GM18502 (cell line): ENCODE measurements around the gene TUT7.
"Not testable (repeated sequence)": the region's sequence is repeated elsewhere in the genome, so short reads cannot be mapped to it uniquely, and the experiment has no call there.

Experiments used
- ATAC-seq: cut with Tn5 transposase; IDR thresholded peaks from one replicate; pipeline ENCODE4 v1.9.1; 2021; ENCODE audit warnings: mild to moderate bottlenecking; ENCODE audit not compliant: unreplicated experiment, poor library complexity

Gene TUT7

DNA sequence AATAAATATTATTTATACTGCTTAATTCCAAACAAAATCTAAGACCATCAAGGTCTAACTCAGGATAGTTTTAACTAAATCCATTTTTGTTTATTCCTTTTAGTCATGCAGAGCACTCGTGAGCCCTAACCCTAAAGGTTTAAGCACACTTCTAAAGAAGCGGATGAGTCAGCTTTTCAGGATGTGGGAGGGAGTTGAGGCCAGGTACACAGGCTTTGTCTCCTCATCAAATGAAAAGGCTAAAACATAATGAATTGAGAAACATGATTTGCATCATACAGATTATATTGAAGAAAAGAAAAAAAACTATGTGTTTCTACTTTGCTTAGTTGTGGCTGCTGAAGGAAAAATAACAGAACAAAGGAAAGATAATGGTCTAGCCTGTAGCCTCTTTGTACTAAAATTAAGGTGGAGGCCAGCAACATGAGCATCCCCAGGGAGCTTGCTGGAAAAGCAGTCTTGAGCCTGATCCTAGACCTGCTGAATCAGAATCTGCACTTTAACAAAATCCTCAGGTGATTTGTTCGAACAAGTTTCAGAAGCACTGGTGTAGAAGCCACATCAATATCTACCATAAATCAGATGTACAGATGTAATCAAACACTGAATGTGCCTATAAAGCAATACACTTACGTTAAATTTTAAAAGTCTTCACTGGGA is 50.8 kb downstream of the TUT7 start:
- ATAC-seq, result no peak

- ATAC-seq, result no peak
These were observed 52.5 kb downstream of the TUT7 start for GRCh38 chr9:86301686-86302085.

- no peak for ATAC-seq
These were observed 53.5 kb downstream of the TUT7 start for GRCh38 chr9:86300701-86301100.

DNA sequence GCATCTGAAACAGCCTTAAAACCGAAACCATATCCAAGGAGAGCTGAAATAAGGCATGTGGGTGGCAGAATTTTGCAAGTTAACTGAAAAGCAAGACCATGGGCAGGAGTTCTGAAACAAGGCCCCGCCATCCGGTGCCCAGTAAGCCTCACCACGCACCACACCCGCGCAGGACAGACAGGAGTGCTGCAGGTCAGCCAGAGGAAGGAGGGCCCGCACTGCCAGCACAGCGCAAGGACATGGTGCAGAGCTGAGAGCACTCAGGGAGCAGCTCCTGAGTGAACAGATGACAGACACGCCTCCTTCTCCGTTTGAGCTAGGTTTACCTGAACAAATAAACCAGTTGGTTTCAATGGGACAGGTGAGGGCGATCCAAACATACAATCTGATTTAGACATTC is 55.3 kb downstream of the TUT7 start:
- no peak for ATAC-seq

DNA sequence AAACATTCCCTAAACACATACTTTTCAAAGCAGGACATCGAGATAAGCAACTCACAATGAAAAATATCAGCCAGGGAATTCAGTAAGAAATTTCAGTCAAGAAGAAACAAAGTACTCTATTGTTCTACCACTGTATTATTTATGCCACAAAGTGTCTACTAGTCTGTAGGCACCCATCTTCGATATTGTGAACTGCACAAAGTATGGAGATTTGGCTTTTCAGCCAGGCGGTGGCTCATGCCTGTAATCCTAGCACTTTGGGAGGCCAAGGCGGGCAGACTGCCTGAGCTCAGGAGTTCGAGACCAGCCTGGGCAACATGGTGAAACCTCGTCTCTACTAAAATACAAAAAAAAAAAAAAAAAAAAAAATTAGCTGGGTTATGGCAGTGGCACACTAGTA is 63.9 kb downstream of the TUT7 start:
- not testable (repeated sequence) for ATAC-seq

DNA sequence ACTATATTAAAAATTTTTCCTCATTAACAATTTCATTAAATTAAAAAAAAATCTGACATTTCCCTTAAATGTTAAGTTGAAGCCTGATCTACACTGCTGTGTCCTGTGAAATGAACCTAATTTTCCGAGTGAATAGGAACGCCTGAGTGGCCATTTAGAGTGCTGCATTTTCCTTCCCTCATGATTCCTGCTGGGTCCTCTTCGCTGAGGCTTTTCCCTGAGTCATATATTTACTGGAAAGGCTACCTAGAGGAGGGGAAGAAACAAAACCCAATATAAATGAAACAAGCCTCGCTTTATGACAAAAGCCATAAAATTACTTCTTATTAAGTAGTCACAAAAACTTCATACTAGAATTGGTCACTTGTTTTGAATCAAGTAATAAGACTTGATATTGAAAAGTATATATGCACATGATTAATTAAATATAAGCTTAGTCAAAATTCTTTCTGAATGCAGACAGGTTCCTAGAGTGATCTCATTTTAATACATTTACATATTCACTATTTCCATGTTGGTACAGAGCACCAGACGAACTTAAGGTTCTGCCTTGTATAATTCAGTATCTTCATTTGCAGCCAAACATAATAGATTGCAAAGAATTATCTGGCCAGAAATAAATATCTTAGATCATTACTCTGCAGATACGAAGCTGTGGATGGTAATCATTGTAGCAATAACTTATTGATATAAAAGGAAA is 65.6 kb downstream of the TUT7 start:
- no peak for ATAC-seq

DNA sequence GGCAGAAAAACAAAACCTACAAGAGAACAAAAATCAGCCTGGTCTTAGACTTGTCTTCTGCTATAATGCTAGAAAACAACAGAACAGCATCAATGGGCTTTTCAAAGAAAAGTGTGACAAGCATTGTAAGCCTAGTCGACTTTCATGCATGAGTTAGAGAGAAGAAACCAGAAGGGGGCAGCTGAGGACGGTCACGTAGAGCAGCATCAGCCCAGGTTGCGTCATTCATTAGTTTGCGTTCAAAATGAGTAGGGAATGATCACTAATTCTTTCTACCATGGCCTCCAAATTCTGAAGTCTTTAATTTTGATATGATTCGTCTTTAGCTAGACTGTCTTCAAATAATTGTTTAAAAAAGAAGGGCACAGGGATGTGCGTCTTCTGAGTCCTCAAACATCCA is 67.2 kb downstream of the TUT7 start:
- no peak for ATAC-seq

DNA sequence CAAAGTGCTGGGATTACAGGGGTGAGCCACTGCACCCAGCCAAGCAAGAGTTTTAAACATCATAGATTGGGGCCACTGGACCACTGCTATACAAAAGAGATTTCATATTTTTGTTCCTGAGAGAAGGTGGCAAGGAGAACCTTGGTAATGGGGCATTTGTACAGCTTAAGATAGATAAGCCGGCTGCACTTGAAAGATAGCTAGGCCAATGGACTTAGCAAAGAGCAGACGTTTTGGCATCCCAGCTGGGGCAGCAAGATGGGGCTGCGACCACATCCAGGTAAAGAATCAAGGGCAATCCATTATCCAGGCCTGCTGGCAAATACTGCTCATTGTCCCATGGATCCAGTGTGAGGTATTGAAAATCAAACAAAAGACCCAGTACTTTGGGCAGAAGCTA is 67.9 kb downstream of the TUT7 start:
- ATAC-seq, result no peak

GRCh38 chr9:86285261-86285660 is 68.9 kb downstream of the TUT7 start:
- ATAC-seq, result no peak

- ATAC-seq, result peak; percentile 35
These were observed 71.2 kb downstream of the TUT7 start for GRCh38 chr9:86282979-86283535.

DNA sequence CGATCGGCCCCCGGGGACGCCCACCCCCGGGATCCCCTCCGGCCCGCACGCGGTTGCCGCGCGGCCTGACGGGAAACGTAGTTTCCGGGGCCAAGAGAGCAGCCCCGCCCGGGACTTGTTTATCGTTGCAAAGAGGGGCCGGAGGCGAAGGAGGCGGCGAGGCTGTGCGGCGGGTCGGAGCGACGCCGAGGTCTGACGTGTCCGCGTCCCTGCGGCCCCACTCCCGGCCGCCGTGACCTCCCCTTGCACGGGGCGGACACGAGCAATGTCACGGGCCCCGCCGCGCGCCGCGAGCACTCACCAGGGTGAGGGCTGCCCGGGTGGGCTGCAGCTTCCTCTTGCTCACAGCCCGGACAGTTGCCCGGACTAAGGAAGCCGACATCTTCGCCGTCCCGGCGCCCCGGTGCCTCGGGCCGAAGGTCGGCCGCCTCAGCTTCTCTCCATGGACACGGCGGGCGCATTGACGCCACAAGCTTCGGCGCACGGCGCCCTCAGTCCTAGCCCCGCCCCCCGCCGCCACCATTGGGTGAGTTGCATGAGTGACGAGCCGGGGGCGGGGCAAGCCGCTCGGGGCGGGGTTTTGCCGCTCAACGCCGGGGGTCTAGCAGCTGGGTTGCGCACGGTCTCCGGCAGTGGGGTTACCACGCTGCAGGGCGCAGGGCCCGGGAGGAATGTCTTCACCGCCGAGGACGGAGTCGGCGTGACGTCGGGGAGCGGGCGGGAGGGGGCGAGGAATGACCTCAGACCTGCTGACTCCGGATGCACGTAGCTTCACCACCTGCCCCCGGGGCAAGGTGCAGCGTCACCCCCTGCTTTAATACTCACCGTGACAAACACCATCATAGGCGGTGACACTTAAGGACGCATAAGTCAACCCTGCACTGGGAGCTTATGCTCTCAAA is 71.9 kb downstream of the TUT7 start, which contains the start of gene ISCA1:
TSS of gene ISCA1 (minus strand) at position 462 of the 902 bp plus-strand sequence. CDS start at position 382, 80 bp downstream.
- ATAC-seq, result peak; percentile 79

- peak; percentile 31 for ATAC-seq
These were observed 72.6 kb downstream of the TUT7 start for GRCh38 chr9:86281593-86282076.

- no peak for ATAC-seq
These were observed 73.6 kb downstream of the TUT7 start for GRCh38 chr9:86280580-86280979.

DNA sequence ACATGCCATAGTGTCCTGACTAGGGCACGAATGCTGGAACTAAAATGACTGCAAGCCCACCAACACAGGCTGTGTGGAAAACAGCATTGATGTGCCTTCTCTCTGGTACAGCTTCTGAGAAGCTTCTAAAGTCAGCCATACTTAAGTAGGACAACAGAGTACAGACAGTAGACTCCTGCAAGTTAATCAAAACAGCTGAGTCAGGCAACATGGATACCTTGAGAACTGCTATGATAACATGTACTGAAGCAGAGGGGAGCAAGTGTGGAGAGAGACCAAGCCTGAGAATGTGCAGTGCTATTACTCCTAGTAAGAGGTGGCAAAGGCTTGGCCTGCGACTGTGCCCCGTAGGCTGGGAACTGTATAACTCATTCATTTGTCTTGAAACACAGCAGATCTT is 74.4 kb downstream of the TUT7 start:
- no peak for ATAC-seq

- ATAC-seq, result no peak
These were observed 77.1 kb downstream of the TUT7 start for GRCh38 chr9:86277072-86277471.

DNA sequence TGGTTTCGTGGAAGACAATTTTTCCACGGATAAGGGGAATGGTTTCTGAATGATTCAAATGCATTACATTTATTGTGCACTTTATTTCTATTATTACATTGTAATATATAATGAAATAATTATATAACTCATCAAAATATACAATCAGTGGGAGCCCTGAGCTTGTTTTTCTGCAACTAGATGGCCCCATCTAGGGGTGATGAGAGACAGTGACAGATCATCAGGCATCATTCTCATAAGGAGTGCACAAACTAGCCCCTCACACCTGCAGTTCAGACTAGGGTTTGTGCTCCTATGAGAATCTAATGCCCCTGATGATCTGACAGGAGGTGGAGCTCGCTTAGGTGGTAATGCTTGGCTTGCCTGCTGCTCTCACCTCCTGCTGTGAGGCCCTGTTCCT is 78.2 kb downstream of the TUT7 start:
- no peak for ATAC-seq

DNA sequence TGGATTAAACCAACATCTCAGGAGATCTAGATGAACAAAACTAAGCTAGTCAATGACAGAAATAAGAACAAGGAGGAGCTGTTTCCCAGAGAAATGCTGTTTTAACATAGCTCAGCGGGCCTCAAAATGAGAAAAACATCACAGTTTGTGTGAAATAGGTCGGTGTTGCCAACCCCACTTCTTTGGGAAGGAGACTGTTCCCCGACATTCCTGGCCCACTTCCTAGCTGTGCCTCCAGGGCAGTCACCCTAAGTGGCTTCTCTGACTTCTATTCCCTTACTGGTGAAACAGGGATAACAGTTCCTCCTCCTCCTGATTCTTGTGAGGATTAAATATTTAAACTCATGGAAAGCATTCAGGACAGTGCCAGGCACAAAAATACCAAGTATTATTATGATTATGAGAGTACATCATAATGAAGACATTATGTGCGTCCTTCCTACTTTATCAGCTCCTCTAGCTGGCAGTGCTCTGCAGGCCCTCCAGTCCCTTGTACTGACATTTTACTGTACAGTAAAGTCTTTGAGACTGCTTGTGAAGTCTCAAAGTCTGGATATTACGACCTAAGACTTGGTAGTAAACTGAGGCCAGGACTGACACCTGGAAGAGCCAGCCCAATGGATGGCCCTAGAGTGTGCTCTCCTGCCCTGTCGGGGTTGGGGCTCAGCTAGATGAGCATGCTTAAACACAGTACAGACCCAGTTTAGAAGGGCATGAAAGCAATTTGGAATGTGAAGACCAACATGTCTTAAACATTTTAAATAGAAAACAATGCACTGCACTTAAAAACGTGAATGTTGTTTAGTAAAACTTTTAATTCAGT is 79.2 kb downstream of the TUT7 start:
- no peak for ATAC-seq

- no peak for ATAC-seq
These were observed 82.0 kb downstream of the TUT7 start for GRCh38 chr9:86272221-86272620.

DNA sequence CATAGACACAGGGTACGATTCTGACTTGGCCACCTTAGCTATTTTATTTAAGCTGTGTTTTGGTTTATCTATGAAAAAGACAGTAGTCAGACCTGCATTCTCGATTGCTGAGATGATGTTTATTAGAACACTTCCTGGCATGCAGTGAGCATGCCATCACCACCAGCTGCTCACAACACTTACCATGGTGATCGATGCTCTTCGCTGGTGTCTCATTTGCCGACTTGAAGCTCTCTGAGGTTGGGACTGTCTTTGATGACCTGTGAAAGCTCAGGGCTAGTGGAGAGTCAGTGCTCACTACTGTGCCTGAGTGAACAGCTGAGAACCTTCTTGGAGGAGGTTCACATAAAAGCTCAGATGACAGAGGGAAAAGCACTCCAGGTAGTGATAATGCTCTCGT is 90.3 kb downstream of the TUT7 start:
- no peak for ATAC-seq

- no peak for ATAC-seq
These were observed 91.7 kb downstream of the TUT7 start for GRCh38 chr9:86262492-86262891.
